Measurements from ENCODE around the gene KLHL29. TPM values are rescaled to one million over a fixed set of nuclear protein-coding genes. Genes with fewer than 3 reads are reported as not detected.

Gene KLHL29
- total and polyA plus RNA-seq, 2 experiments from 2014 or later = 1.5 to 6.5 TPM

GRCh38 chr2:23602116-23602515, 217.1 kb downstream of the KLHL29 start:
- ATAC-seq (no peak), DNase-seq (ENCODE audit: low spot score) (no peak)
- H3K4me3 Mint-ChIP-seq = no peak overlapping the region
- Histone ChIP-seq H3F3A (replicated peaks; ENCODE audit: low read depth) (no peaks in the 10 kb centered on the region), H3K9me2 (ENCODE audit: insufficient read depth) (no peaks in the 10 kb centered on the region), H3K4me3 (no peak overlapping the region), H3K27me3 (ENCODE audit: insufficient read depth) (no peaks in the 10 kb centered on the region), H4K20me1 (replicated peaks; ENCODE audit: insufficient read depth) (no peaks in the 10 kb centered on the region), H3K4me2 (no peak overlapping the region), H2AFZ (no peak overlapping the region), H3K27ac (ENCODE audit: low read depth) (no peak overlapping the region), H3K36me3 (ENCODE audit: insufficient read depth) (no peaks in the 10 kb centered on the region), H3K79me2 (replicated peaks; ENCODE audit: insufficient read depth) (no peaks in the 10 kb centered on the region), H3K4me1 (ENCODE audit: insufficient read depth) (0 out of 2 replicates have a peak, but pooled peaks cover under 1% of the 10 kb centered on the region)
- peaks cover 13% of the 10 kb centered on the region for H3K9me3 Mint-ChIP-seq
- TF ChIP-seq POLR2AphosphoS5 (IDR thresholded peaks at IDR 0.05; ENCODE audit: low read depth) (no peak), JUNB (IDR thresholded peaks at IDR 0.05; ENCODE audit: unreplicated experiment) (no peak), EZH2phosphoT487 (IDR thresholded peaks at IDR 0.05; ENCODE audit: unreplicated experiment) (no peak), STAT1 (IDR thresholded peaks at IDR 0.05; ENCODE audit: unreplicated experiment) (no peak), NANOG (IDR thresholded peaks at IDR 0.05; ENCODE audit: borderline replicate concordance) (no peak), ETS1 (IDR thresholded peaks at IDR 0.05) (no peak), ZNF331 (CRISPR knock-in tag; IDR thresholded peaks at IDR 0.05; ENCODE audit: low read depth) (no peak), CREB1 (CRISPR knock-in tag; IDR thresholded peaks at IDR 0.05; ENCODE audit: low read depth) (no peak), ZNF462 (CRISPR knock-in tag; IDR thresholded peaks at IDR 0.05) (no peak), EZH2 (IDR thresholded peaks at IDR 0.05; ENCODE audit: low read depth, unreplicated experiment) (no peak), REST (IDR thresholded peaks at IDR 0.05; ENCODE audit: unreplicated experiment) (no peak), ZNF114 (CRISPR knock-in tag; IDR thresholded peaks at IDR 0.05) (no peak), CTCF (conservative IDR thresholded peaks at IDR 0.05; ENCODE audit: low read depth in 2 of 2) (no peak)
- no peak overlapping the region for H3K27ac Mint-ChIP-seq
- H3K4me1 Mint-ChIP-seq = peaks cover 4% of the 10 kb centered on the region
- peaks cover 10% of the 10 kb centered on the region for H3K27me3 Mint-ChIP-seq (ENCODE audit: insufficient read depth, low read depth, poor library complexity)
- peaks cover 17% of the 10 kb centered on the region for H3K36me3 Mint-ChIP-seq (ENCODE audit: low read depth)
